ENCODE data around the gene PDZD2.

PDZD2 gene

GRCh38 chr5:31854181-31855133 lies 215.5 kb downstream of the PDZD2 start:
- WGBS (ENCODE audit: insufficient coverage) = under 1% methylated on average over 29 of the region's 49 CpGs
- peaks cover 0 to 13% (median 0%) of the 10 kb centered on the region in 5 experiments for H3K27me3 ChIP-seq (replicated peaks in 2 of 5; ENCODE audit: control insufficient read depth in 4 of 5, insufficient read depth in 5 of 5, low read length in 4 of 5)
- ChIA-PET POLR2A (interaction anchor here (0.9 to 1.8 kb wide), 4 partner anchors 9 to 44 kb away, joined by 3 to 4 read pairs (median 3); no protein-coding TSS in a partner anchor), CTCF (interaction anchor here (0.7 to 3.1 kb wide), 19 partner anchors 9 to 273 kb away, joined by 3 to 25 read pairs (median 4); no protein-coding TSS in a partner anchor)
- peaks cover 0 to 7% (median 7%) of the 10 kb centered on the region in 5 experiments for H3K9me3 ChIP-seq (ENCODE audit: control extremely low read depth in 1 of 5, control insufficient read depth in 4 of 5, insufficient read depth in 2 of 5, low read depth in 1 of 5, low read length in 4 of 5)
- peaks cover 14 to 49% (median 32%) of the 10 kb centered on the region in 4 experiments for H3K4me1 ChIP-seq (ENCODE audit: control extremely low read depth in 1 of 4, control insufficient read depth in 4 of 4, insufficient read depth in 4 of 4, low read length in 3 of 4)
- H3K4me3 ChIP-seq (ENCODE audit: control insufficient read depth in 1 of 7, extremely low read depth in 1 of 7, insufficient read depth in 4 of 7, low read depth in 2 of 7, low read length in 6 of 7) = peak overlapping the region; percentile 50 to 94 (median 81)
- DNase-seq = peak; percentile 42 to 79 (median 64)
- peak overlapping the region; percentile 47 to 71 for H3K27ac ChIP-seq (ENCODE audit: insufficient read depth in 1 of 2, low read depth in 1 of 2, low read length in 2 of 2, poor library complexity in 1 of 2, severe bottlenecking in 2 of 2)
- peaks cover 0 to 4% (median 0%) of the 10 kb centered on the region in 4 experiments for H3K36me3 ChIP-seq (ENCODE audit: control insufficient read depth in 4 of 4, insufficient read depth in 4 of 4, low read length in 3 of 4)

GRCh38 chr5:31855134-31856040 lies 216.5 kb downstream of the PDZD2 start:
- WGBS (ENCODE audit: insufficient coverage) = 3% methylated on average over 24 of the region's 31 CpGs
- peak overlapping the region; percentile 47 to 71 for H3K27ac ChIP-seq (ENCODE audit: insufficient read depth in 1 of 2, low read depth in 1 of 2, low read length in 2 of 2, poor library complexity in 1 of 2, severe bottlenecking in 2 of 2)

GRCh38 chr5:31859096-31859495 lies 220.2 kb downstream of the PDZD2 start:
- no peak for DNase-seq
- CTCF ChIA-PET = interaction anchor here (1.2 kb wide), 1 partner anchor 22 kb away, joined by 3 read pairs; no protein-coding TSS in a partner anchor

More at GRCh38 chr5:31855134-31856040, 216.5 kb downstream of the PDZD2 start:
- peak; percentile 37 to 57 (median 37) for DNase-seq
- ChIA-PET POLR2A (interaction anchor here (0.9 to 1.2 kb wide), 3 partner anchors 28 to 43 kb away, joined by 3 read pairs; no protein-coding TSS in a partner anchor), CTCF (interaction anchor here (0.7 to 3.1 kb wide), 20 partner anchors 10 to 274 kb away, joined by 3 to 25 read pairs (median 4); no protein-coding TSS in a partner anchor)
- Histone ChIP-seq H3K27me3 (replicated peaks in 2 of 5; ENCODE audit: control insufficient read depth in 4 of 5, insufficient read depth in 5 of 5, low read length in 4 of 5) (peaks cover 0 to 13% (median 0%) of the 10 kb centered on the region in 5 experiments), H3K4me1 (ENCODE audit: control extremely low read depth in 1 of 4, control insufficient read depth in 4 of 4, insufficient read depth in 4 of 4, low read length in 3 of 4) (peaks cover 12 to 46% (median 32%) of the 10 kb centered on the region in 4 experiments), H3K9me3 (ENCODE audit: control extremely low read depth in 1 of 5, control insufficient read depth in 4 of 5, insufficient read depth in 2 of 5, low read depth in 1 of 5, low read length in 4 of 5) (peaks cover 0 to 15% (median 7%) of the 10 kb centered on the region in 5 experiments), H3K4me3 (ENCODE audit: control insufficient read depth in 1 of 7, extremely low read depth in 1 of 7, insufficient read depth in 4 of 7, low read depth in 2 of 7, low read length in 6 of 7) (peak overlapping the region; percentile 50 to 94 (median 81)), H3K36me3 (ENCODE audit: control insufficient read depth in 4 of 4, insufficient read depth in 4 of 4, low read length in 3 of 4) (peaks cover 0 to 13% (median 0%) of the 10 kb centered on the region in 4 experiments)

DNA sequence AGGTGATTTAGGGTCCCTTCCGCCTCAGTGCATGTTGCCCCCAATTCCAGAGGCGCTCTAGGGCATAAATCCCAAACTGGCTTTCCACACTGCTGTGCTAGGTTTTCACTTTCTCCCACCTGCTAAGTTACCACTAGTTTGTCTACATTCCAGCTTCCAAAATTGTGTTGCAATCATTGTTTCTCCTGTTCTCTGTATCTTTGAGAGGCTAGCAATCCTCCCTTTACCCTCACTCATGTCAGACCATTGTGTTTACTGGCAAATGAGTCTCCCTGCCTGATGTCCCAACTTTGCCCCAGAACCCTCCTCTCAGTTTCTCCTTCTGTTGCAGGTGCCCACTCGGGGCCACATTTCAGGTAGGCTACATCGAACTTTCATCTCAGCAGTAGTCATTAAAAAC lies 221.3 kb downstream of the PDZD2 start:
- H3K4me3 ChIP-seq (ENCODE audit: control insufficient read depth in 1 of 7, extremely low read depth in 1 of 7, insufficient read depth in 4 of 7, low read depth in 2 of 7, low read length in 6 of 7) = no peak overlapping the region
- 100% methylated on average over 4 of the region's 4 CpGs for WGBS (ENCODE audit: insufficient coverage)
- POLR2A ChIA-PET = no interaction called here
- H3K9me3 ChIP-seq (ENCODE audit: control extremely low read depth in 1 of 5, control insufficient read depth in 4 of 5, insufficient read depth in 2 of 5, low read depth in 1 of 5, low read length in 4 of 5) = peaks cover 0 to 15% (median 7%) of the 10 kb centered on the region in 5 experiments
- H3K27ac ChIP-seq (ENCODE audit: insufficient read depth in 1 of 2, low read depth in 1 of 2, low read length in 2 of 2, poor library complexity in 1 of 2, severe bottlenecking in 2 of 2) = no peak overlapping the region
- CTCF ChIA-PET = interaction anchor here (1.1 to 1.2 kb wide), 2 partner anchors 36 to 113 kb away, joined by 3 read pairs; no protein-coding TSS in a partner anchor
- peaks cover 3 to 40% (median 18%) of the 10 kb centered on the region in 4 experiments for H3K4me1 ChIP-seq (ENCODE audit: control extremely low read depth in 1 of 4, control insufficient read depth in 4 of 4, insufficient read depth in 4 of 4, low read length in 3 of 4)
- H3K27me3 ChIP-seq (replicated peaks in 2 of 5; ENCODE audit: control insufficient read depth in 4 of 5, insufficient read depth in 5 of 5, low read length in 4 of 5) = peaks cover 0 to 8% (median 0%) of the 10 kb centered on the region in 5 experiments
- DNase-seq = no peak
- peaks cover 0 to 15% (median 0%) of the 10 kb centered on the region in 4 experiments for H3K36me3 ChIP-seq (ENCODE audit: control insufficient read depth in 4 of 4, insufficient read depth in 4 of 4, low read length in 3 of 4)

More at GRCh38 chr5:31859096-31859495, 220.2 kb downstream of the PDZD2 start:
- Histone ChIP-seq H3K36me3 (ENCODE audit: control insufficient read depth in 4 of 4, insufficient read depth in 4 of 4, low read length in 3 of 4) (peaks cover 0 to 15% (median 0%) of the 10 kb centered on the region in 4 experiments), H3K27me3 (replicated peaks in 2 of 5; ENCODE audit: control insufficient read depth in 4 of 5, insufficient read depth in 5 of 5, low read length in 4 of 5) (peaks cover 0 to 12% (median 0%) of the 10 kb centered on the region in 5 experiments), H3K4me1 (ENCODE audit: control extremely low read depth in 1 of 4, control insufficient read depth in 4 of 4, insufficient read depth in 4 of 4, low read length in 3 of 4) (peaks cover 3 to 44% (median 24%) of the 10 kb centered on the region in 4 experiments), H3K9me3 (ENCODE audit: control extremely low read depth in 1 of 5, control insufficient read depth in 4 of 5, insufficient read depth in 2 of 5, low read depth in 1 of 5, low read length in 4 of 5) (peaks cover 0 to 15% (median 7%) of the 10 kb centered on the region in 5 experiments), H3K4me3 (ENCODE audit: control insufficient read depth in 1 of 7, extremely low read depth in 1 of 7, insufficient read depth in 4 of 7, low read depth in 2 of 7, low read length in 6 of 7) (no peak overlapping the region), H3K27ac (ENCODE audit: insufficient read depth in 1 of 2, low read depth in 1 of 2, low read length in 2 of 2, poor library complexity in 1 of 2, severe bottlenecking in 2 of 2) (no peak overlapping the region)
- POLR2A ChIA-PET = no interaction called here

- peaks cover 0 to 5% (median 0%) of the 10 kb centered on the region in 5 experiments for H3K27me3 ChIP-seq (replicated peaks in 2 of 5; ENCODE audit: control insufficient read depth in 4 of 5, insufficient read depth in 5 of 5, low read length in 4 of 5)
- ChIA-PET CTCF (interaction anchor here (1.1 to 1.2 kb wide), 2 partner anchors 36 to 112 kb away, joined by 3 read pairs; no protein-coding TSS in a partner anchor), POLR2A (interaction anchor here (0.6 kb wide), 1 partner anchor 54 kb away, joined by 3 read pairs; no protein-coding TSS in a partner anchor)
- peaks cover 0 to 15% (median 0%) of the 10 kb centered on the region in 4 experiments for H3K36me3 ChIP-seq (ENCODE audit: control insufficient read depth in 4 of 4, insufficient read depth in 4 of 4, low read length in 3 of 4)
- H3K4me3 ChIP-seq (ENCODE audit: control insufficient read depth in 1 of 7, extremely low read depth in 1 of 7, insufficient read depth in 4 of 7, low read depth in 2 of 7, low read length in 6 of 7) = no peak overlapping the region
- WGBS (ENCODE audit: insufficient coverage) = 80% methylated on average over 7 of the region's 9 CpGs
- DNase-seq = no peak
- no peak overlapping the region for H3K27ac ChIP-seq (ENCODE audit: insufficient read depth in 1 of 2, low read depth in 1 of 2, low read length in 2 of 2, poor library complexity in 1 of 2, severe bottlenecking in 2 of 2)
- peaks cover 0 to 15% (median 7%) of the 10 kb centered on the region in 5 experiments for H3K9me3 ChIP-seq (ENCODE audit: control extremely low read depth in 1 of 5, control insufficient read depth in 4 of 5, insufficient read depth in 2 of 5, low read depth in 1 of 5, low read length in 4 of 5)
- peaks cover 3 to 35% (median 16%) of the 10 kb centered on the region in 4 experiments for H3K4me1 ChIP-seq (ENCODE audit: control extremely low read depth in 1 of 4, control insufficient read depth in 4 of 4, insufficient read depth in 4 of 4, low read length in 3 of 4)
These were observed 221.9 kb downstream of the PDZD2 start for GRCh38 chr5:31860726-31861433.
